IPS DF 6.9 (cell line): ENCODE measurements around the gene SHANK3.
A peak's percentile ranks its signal among the peaks of the same experiment; 100 is the strongest.

ENCODE experiments used
- DNase-seq: peaks from one replicate; pipeline ENCODE4 v3.0.0-alpha.2; 2013; ENCODE audit warnings: low read depth, low spot score
- H3K27ac ChIP-seq: one replicate; pipeline ENCODE4 v1.5.1; 2013; ENCODE audit warnings: low read length, control low read depth
- H3K27me3 ChIP-seq: 2 replicates; pipeline ENCODE4 v1.6.1; 2013; ENCODE audit warnings: mild to moderate bottlenecking, low read length; ENCODE audit not compliant: control insufficient read depth, insufficient read depth
- H3K36me3 ChIP-seq: 2 replicates; pipeline ENCODE4 v1.6.1; 2013; ENCODE audit warnings: low read length; ENCODE audit not compliant: control insufficient read depth, insufficient read depth
- H3K4me1 ChIP-seq: 2 replicates; pipeline ENCODE4 v1.6.1; 2013; ENCODE audit warnings: low read length; ENCODE audit not compliant: control insufficient read depth, insufficient read depth
- H3K4me3 ChIP-seq: 2 replicates; pipeline ENCODE4 v1.5.1; 2013; ENCODE audit warnings: mild to moderate bottlenecking, low read length
- H3K9me3 ChIP-seq: 2 replicates; pipeline ENCODE4 v1.6.1; 2013; ENCODE audit warnings: low read length, inconsistent platforms; ENCODE audit not compliant: control insufficient read depth, insufficient read depth
- whole genome bisulfite sequencing: extraction: QIAGEN DNeasy Blood & Tissue Kit; methylation state at CpG from one replicate; pipeline ENCODE4 v1.1.7; 2013; ENCODE audit warnings: mixed read lengths, missing lambda C conversion rate; ENCODE audit not compliant: insufficient read length, insufficient coverage; 5-methylcytosine and 5-hydroxymethylcytosine counted together

Gene SHANK3

DNA sequence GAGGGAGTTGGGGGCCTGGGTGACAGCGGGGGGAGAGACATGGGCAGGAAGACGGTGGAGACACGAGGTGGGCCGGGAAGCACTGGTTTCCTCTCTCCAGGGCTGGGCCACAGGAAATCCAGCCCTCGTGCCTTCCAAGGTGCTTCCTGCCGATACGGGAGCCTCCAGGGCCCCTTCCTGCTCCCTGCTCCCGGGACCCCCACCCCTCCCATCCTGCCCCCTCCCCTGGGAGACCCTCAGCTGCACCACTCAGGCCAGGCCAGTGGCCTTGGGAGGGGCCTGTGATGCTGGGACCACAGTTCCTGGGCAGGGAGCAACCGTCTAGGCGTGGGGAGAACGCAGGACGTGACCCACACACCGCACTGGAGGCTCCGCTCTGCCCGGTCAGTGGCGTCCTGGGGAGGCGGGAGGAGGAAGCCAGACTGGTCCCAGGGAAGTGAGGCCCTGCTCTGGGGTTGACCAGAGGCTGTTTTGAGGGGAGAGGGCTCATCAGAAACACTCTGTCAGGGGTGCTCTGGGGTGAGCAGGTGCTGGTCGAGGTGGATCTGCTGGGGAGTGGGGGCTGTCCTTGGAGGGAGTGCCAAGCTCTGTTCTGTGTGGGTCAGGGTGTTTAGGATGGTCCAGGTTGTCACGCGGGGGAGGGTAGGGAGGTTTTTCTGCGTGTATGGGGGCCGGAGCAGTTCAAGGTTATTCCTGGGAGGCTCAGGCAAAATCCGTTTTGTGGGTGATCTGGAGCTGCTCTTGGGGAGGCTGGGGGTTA is at the start of gene SHANK3:
Gene SHANK3 (plus strand): TSS at position 353 of the 760 bp plus-strand sequence.
- peak within 1 kb of the TSS; percentile 48; the same call in 1 of the 2 replicates for H3K4me3 ChIP-seq
- H3K36me3 ChIP-seq: no peaks in the 10 kb centered on the region
- no CpG with 5 or more reads among the region's 23 CpGs for WGBS
- DNase-seq: no peak
- peaks cover 8% of the 10 kb centered on the region for H3K4me1 ChIP-seq
- H3K9me3 ChIP-seq: no peaks in the 10 kb centered on the region
- no peak within 1 kb of the TSS for H3K27ac ChIP-seq
- H3K27me3 ChIP-seq: peaks cover 3% of the 10 kb centered on the region; the same call in 1 of the 2 replicates

DNA sequence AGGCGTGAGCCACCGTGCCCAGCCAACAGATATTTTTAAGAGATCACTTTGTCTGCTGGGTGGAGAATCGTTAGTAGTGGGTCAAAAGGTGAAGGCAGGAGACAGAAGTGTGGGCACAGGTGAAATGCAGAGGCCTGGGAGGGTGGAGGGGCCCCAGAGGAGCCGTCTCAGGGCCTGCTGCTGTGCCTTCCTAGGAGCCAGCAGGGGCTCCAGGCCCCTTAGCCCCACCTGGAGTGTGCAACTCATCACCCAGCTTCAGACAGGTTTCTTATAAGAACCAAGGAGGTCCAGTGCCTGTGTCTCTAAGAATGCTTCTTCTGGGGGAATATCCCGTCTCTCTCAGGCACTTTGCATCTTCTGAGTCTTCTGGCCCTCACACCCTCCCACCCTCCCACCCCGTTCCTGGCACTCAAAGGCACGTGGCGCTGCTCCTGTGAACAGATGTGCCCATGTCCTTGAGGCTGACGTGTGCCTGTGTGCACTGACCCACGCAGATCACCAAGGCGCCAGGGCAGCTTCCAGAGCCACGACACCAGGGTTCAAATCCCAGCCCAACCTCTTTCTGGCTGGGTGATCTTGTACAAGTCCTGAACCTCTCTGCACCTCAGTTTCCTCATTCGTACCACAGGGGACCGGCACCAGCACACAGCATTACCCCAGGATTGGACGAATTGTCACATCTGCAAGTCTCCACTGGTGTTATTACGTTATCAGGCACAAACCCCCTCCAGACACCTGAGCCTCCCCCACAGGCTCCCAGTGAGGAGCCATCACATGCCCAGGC is 48.1 kb upstream of the SHANK3 start:
- no peak for DNase-seq
- Histone ChIP-seq H3K9me3 (no peaks in the 10 kb centered on the region), H3K27me3 (no peaks in the 10 kb centered on the region; the same call in 1 of the 2 replicates), H3K36me3 (no peaks in the 10 kb centered on the region), H3K4me1 (peaks cover 7% of the 10 kb centered on the region), H3K27ac (no peak overlapping the region), H3K4me3 (no peak overlapping the region)
- no CpG with 5 or more reads among the region's 16 CpGs for WGBS

DNA sequence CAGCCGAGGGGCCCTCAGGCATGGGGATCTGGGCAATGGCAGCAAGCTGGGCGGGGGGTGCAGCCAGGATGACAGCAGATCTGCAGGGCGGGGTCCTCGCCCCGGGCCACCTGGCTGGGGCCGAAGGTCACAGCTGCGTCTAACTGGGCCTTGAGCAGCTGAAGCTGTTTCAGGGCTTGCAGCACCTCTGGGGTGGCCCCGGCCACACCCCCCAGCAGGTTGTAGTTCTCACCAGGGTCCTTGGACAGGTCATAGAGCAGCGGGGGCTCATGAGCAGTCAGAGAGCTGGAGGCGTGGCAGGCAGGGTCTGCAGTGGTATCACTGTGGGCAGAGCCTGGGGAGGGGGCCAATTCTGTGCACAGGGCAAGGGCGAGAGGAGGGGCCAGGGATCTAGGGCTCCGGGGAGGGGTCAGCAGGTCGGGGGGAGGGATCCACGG is 47.5 kb upstream of the SHANK3 start:
- no CpG with 5 or more reads among the region's 14 CpGs for WGBS
- H3K4me1 ChIP-seq: peaks cover 7% of the 10 kb centered on the region
- no peak overlapping the region for H3K27ac ChIP-seq
- no peaks in the 10 kb centered on the region; the same call in 1 of the 2 replicates for H3K27me3 ChIP-seq
- no peak for DNase-seq
- no peak overlapping the region for H3K4me3 ChIP-seq
- no peaks in the 10 kb centered on the region for H3K36me3 ChIP-seq
- no peaks in the 10 kb centered on the region for H3K9me3 ChIP-seq

DNA sequence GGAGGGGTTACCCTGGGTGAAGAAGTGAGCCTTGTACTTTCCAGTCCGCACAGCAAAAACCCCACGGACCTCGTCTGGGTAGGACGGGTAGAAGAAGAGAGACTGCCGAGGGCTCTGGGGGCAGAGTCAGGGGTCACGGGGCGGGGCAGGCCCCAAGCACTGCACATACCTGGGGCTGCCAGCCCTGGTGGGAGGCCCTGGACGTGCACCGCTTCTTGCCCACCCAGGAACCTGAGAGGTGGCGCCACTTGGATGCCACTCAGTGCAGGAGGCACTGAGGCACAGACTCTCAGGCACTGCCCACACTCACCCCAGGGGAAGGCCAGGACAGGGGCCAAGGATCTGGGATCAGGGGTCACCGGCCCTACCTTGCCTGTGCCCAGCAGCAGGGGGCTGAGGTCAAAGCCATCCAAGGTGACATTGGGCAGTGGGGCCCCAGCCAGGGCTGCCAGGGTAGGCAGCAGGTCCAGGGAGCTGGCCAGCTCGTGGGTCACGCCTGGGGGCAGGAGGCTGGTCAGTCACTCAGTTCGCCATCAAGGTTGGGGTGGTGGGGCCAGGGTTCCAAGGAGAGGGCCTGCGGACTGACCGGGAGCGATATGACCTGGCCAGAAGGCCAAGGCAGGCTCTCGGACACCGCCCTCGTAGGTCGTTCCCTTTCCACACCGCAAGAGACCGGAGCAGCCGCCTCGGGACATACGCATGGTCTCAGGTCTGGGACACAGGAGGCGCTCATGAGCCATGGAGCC is 46.9 kb upstream of the SHANK3 start:
- Histone ChIP-seq H3K4me3 (no peak overlapping the region), H3K27me3 (no peaks in the 10 kb centered on the region; the same call in 1 of the 2 replicates), H3K27ac (no peak overlapping the region), H3K9me3 (no peaks in the 10 kb centered on the region), H3K36me3 (no peaks in the 10 kb centered on the region), H3K4me1 (peaks cover 7% of the 10 kb centered on the region)
- no peak for DNase-seq
- no CpG with 5 or more reads among the region's 27 CpGs for WGBS

DNA sequence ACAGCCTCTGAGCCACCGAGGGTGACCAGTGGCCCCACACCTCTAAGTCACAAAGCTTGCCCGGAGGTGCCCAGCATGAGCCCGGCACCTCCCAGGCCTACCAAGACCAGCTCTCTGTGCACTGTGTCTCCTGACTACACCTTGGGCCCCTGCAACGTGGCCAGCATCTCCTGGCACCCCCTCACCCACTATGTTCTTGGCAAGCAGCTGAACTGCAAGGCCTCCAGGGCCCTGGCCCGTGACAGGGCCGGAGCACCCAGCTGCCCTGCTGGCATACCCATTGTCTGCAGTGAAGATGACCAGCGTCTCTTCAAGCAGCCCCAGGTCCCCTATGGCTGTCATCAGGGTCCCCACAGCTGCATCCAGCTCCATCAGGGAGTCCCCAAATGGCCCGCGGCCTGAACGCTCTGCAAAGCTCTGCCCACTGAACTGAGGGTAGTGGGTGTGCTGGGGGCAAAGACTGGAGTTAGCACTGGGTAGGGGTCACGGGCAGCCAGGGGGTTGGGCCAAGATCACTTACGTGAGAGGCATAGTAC is 46.2 kb upstream of the SHANK3 start:
- no peaks in the 10 kb centered on the region; the same call in 1 of the 2 replicates for H3K27me3 ChIP-seq
- H3K27ac ChIP-seq: no peak overlapping the region
- DNase-seq: no peak
- H3K36me3 ChIP-seq: no peaks in the 10 kb centered on the region
- peaks cover 5% of the 10 kb centered on the region for H3K4me1 ChIP-seq
- no peak overlapping the region for H3K4me3 ChIP-seq
- no peaks in the 10 kb centered on the region for H3K9me3 ChIP-seq
- no CpG with 5 or more reads among the region's 12 CpGs for WGBS

DNA sequence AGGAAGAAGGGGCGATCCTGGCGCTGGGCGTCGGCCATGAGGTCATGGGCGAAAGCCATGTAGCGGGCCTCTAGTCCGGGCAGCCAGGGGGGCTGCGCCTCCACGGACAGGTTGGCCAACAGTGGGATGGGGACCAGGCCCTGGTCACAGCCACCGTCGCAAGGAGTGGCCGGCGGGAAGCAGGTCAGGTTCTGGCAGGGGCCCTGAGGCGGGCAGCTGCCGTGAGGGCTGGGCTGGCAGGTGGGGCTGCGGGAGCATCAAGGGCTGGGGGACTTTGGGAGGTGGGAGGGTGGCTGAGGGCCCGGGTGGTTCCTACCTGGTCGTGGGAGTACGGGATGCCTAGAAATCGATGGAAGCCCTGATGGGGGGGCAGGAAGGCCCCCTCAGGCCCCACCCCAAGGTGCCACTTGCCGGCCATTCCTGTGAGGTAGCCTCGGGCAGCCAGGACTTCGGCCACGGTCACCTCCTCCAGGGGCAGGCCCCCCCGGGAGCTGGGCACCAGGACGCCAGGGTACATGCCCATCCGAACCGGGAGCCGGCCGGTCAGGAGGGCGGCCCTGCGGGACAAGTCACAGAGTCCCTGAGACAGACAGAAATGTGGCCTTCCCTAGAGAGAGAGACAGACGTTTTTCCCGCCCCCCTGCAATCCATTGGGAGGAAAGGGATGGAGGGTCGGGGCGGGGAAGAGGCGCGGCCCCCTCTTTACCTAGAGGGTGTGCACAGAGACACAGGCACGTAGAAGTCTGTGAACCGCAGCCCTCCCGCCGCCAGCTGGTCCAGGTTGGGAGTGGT is 45.6 kb upstream of the SHANK3 start:
- no peak overlapping the region for H3K27ac ChIP-seq
- peak overlapping the region; percentile 71; the same call in 1 of the 2 replicates for H3K4me3 ChIP-seq
- DNase-seq: no peak
- H3K27me3 ChIP-seq: no peaks in the 10 kb centered on the region; the same call in 1 of the 2 replicates
- no CpG with 5 or more reads among the region's 42 CpGs for whole genome bisulfite sequencing
- peaks cover 5% of the 10 kb centered on the region for H3K4me1 ChIP-seq
- H3K36me3 ChIP-seq: no peaks in the 10 kb centered on the region
- H3K9me3 ChIP-seq: no peaks in the 10 kb centered on the region

DNA sequence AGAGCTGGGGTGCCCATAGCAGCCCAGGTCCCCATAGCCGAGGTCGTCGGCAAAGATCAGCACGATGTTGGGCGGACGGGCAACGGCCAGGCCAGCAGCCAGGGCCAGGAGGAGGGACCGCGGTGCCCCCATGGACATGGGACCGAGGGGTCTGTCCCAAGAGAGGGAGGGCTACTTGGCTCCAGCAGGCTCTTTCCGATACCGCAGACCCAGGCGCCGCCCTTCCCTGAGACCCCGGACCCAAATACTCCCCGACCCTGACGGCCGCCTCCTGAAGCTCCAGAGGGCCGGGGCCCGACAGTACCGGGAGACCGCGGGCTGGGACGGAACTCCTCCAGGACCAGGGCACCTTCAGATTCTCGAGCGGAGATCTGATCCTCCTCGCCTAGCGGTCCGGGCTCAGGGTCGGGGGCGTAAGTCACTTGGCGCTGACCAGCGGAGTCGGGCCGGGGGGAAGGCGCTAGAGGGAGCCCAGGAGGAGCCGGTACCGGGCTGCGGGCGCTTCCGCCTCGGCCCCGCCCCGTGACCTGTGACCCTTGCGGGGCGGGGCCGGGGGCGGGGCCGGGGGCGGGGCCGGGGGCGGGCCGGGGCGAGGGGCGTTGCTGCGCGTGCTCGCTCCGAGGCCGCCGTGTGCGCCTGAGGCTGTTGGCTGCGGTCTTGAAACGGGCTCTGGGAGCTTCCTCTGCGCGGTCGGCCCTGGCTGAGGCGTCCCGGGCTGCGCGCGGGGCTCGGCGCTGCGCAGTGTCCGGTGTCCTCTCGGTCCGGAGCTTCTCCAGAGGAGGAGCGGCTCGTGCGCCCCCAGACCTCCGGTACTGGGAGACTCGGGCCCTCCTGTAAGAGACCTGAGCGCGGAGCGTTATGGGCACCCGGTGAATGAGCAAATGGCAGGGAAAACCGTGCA is 44.7 kb upstream of the SHANK3 start, which contains the start of gene ARSA:
Gene ARSA (minus strand): TSS at position 511 of the 901 bp plus-strand sequence. CDS start 373 bp downstream, at position 138.
- no peak for DNase-seq
- no peaks in the 10 kb centered on the region for H3K9me3 ChIP-seq
- H3K4me3 ChIP-seq: peak within 1 kb of the TSS; percentile 71; the same call in 1 of the 2 replicates
- no peaks in the 10 kb centered on the region for H3K36me3 ChIP-seq
- no peaks in the 10 kb centered on the region; the same call in 1 of the 2 replicates for H3K27me3 ChIP-seq
- H3K4me1 ChIP-seq: peaks cover 5% of the 10 kb centered on the region
- no CpG with 5 or more reads among the region's 88 CpGs for WGBS
- no peak within 1 kb of the TSS for H3K27ac ChIP-seq

DNA sequence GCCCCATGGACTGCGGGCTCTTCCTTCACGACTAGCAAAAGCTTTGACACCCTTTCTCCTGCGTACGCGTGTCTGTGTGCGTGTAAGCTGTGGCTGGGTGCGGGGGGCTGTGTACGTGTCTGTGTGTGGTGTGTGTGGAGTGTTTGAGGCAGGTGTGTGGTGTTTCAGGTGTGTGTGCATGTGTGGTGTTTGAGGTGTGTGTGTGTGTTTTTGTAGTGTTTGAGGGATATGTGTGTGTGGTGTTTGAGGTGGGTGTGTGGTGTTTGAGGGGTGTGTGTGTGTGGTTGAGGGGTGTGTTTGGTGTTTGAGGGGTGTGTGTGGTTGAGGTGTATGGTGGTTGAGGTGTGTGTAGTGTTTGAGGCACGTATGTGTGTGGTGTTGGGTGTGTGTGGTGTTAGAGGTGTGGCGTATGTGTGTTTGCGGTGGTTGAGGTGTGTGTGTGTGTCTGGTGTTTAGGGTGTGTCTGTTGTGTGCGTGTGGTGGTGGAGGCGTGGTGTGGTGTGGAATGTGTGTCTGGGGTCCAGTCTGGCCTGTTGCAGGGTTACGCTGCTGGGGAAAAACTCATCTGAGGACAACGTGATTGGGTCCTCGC is 44.0 kb upstream of the SHANK3 start:
- WGBS: 100% methylated on average over 4 of the region's 16 CpGs
- Histone ChIP-seq H3K4me3 (peak overlapping the region; percentile 57; the same call in 1 of the 2 replicates), H3K4me1 (peaks cover 5% of the 10 kb centered on the region), H3K36me3 (no peaks in the 10 kb centered on the region), H3K27me3 (no peaks in the 10 kb centered on the region; the same call in 1 of the 2 replicates), H3K27ac (no peak overlapping the region), H3K9me3 (no peaks in the 10 kb centered on the region)
- no peak for DNase-seq
